HepG2 (cell line): ENCODE results near the gene ZNF618. TPM values are rescaled to one million over a fixed set of nuclear protein-coding genes. Genes with fewer than 3 reads are reported as not detected.

Experiments used
- ATAC-seq: fragments of 200-7000 bp; cut with Tn5 transposase; 3 replicates; pipeline ENCODE4 v1.9.1; 2020; ENCODE audit warnings: mild to moderate bottlenecking, moderate library complexity
- BruUV-seq: library from RNA; stranded (reverse); fragments of 400-500 nt; replicated peaks from 2 replicates; lab custom pipeline; 2021; lab: Mats Ljungman, UMichigan
- CTCF ChIA-PET: fragments of 300-600 bp; formaldehyde crosslinking; extraction: SDS; loops from one replicate; lab custom pipeline; 2021; ENCODE audit warnings: low total read pairs, inconsistent platforms, low intra/inter-chr PET ratio; lab: Yijun Ruan, JAX
- POLR2A ChIA-PET: fragments of 350-600 bp; sonication (Branson Sonifier 250); formaldehyde crosslinking; loops from one replicate; lab custom pipeline; 2020; ENCODE audit warnings: antibody characterized with exemption, inconsistent platforms; lab: Yijun Ruan, JAX
- DNase-seq: peaks from one replicate; pipeline ENCODE4 v3.0.0-alpha.2; 2015; ENCODE audit warnings: low spot score
- FAIRE-seq: peaks from 3 replicates; lab custom pipeline; 2011; peaks lifted over from hg19 to GRCh38; lab: Jason Lieb, UNC
- H2AFZ ChIP-seq: one replicate; pipeline ENCODE4 v1.6.1; 2011; ENCODE audit warnings: low read length, inconsistent platforms
- H3K27ac ChIP-seq: fragments of 300-600 bp; 3 replicates; pipeline ENCODE4 v1.8.0; 2011; ENCODE audit warnings: mixed run types, mild to moderate bottlenecking, mixed read lengths, low read length, inconsistent platforms; ENCODE audit not compliant: insufficient read depth; ENCODE audit errors: extremely low read length
- H3K27me3 ChIP-seq, 2 experiments: fragments of 200-600 bp in 1 of 2; 2 replicates in 1 of 2; 3 replicates in 1 of 2; pipeline versions ENCODE4 v1.6.0 to v1.8.0; 2011; ENCODE audit warnings: low read length in 2 of 2, mild to moderate bottlenecking in 2 of 2, moderate library complexity in 2 of 2, inconsistent platforms in 1 of 2; ENCODE audit not compliant: insufficient read depth in 2 of 2, control insufficient read depth in 1 of 2
- H3K36me3 ChIP-seq, 2 experiments: fragments of 200-600 bp in 1 of 2; replicated peaks in 1 of 2; 2 replicates in 1 of 2; 3 replicates in 1 of 2; pipeline versions ENCODE4 v1.5.1 to v1.8.0; 2011; ENCODE audit warnings: low read length in 2 of 2, inconsistent platforms in 1 of 2; ENCODE audit not compliant: insufficient read depth in 2 of 2, control insufficient read depth in 1 of 2
- H3K4me1 ChIP-seq: 2 replicates; pipeline ENCODE4 v1.5.1; 2012; ENCODE audit warnings: low read length, inconsistent platforms; ENCODE audit not compliant: insufficient read depth
- H3K4me2 ChIP-seq: 2 replicates; pipeline ENCODE4 v1.6.0; 2011; ENCODE audit warnings: low read depth, low read length, inconsistent platforms
- H3K4me3 ChIP-seq, 3 experiments: fragments of 200-600 bp in 1 of 3; sonication (generic), shearing (Covaris generic) in 1 of 3; replicated peaks in 1 of 3; 2 replicates each; pipeline ENCODE4 v1.5.1; 2011 to 2016; ENCODE audit warnings: low read length in 3 of 3, inconsistent platforms in 2 of 3, low read depth in 2 of 3, mild to moderate bottlenecking in 2 of 3, control low read depth in 1 of 3, mixed read lengths in 1 of 3; ENCODE audit not compliant: insufficient read depth in 1 of 3
- H3K79me2 ChIP-seq: one replicate; pipeline ENCODE4 v1.6.1; 2011; ENCODE audit warnings: low read length, inconsistent platforms; ENCODE audit not compliant: insufficient read depth
- H3K9ac ChIP-seq: 2 replicates; pipeline ENCODE4 v1.6.0; 2011; ENCODE audit warnings: mild to moderate bottlenecking, low read depth, low read length, inconsistent platforms; ENCODE audit not compliant: insufficient read depth
- H3K9me3 ChIP-seq: 2 replicates; pipeline ENCODE4 v1.5.1; 2012; ENCODE audit warnings: mild to moderate bottlenecking, low read length
- H4K20me1 ChIP-seq: 2 replicates; pipeline ENCODE4 v1.6.0; 2011; ENCODE audit warnings: inconsistent platforms, mild to moderate bottlenecking, low read length, moderate library complexity; ENCODE audit not compliant: insufficient read depth
- BRCA1 ChIP-seq: sonication (generic); formaldehyde crosslinking; IDR thresholded peaks from 2 replicates; pipeline ENCODE4 v1.4.0; 2020; ENCODE audit warnings: missing genetic modification reagents
- DDIT3 ChIP-seq: sonication (generic); formaldehyde crosslinking; IDR thresholded peaks from 2 replicates; pipeline ENCODE4 v1.4.0; 2020; ENCODE audit warnings: mild to moderate bottlenecking, missing genetic modification reagents
- DNMT1 ChIP-seq: sonication (generic); formaldehyde crosslinking; IDR thresholded peaks from 2 replicates; pipeline ENCODE4 v1.5.1; 2020; ENCODE audit warnings: mild to moderate bottlenecking, missing genetic modification reagents
- IRF1 ChIP-seq: sonication (generic); formaldehyde crosslinking; IDR thresholded peaks from 2 replicates; pipeline ENCODE4 v1.4.0; 2020; ENCODE audit warnings: low read depth, mild to moderate bottlenecking, missing genetic modification reagents
- IRF2 ChIP-seq: IDR thresholded peaks from 2 replicates; pipeline ENCODE4 v1.6.1; 2018; ENCODE audit warnings: missing genetic modification reagents, missing compliant biosample characterization
- NFATC3 ChIP-seq: sonication (generic); formaldehyde crosslinking; IDR thresholded peaks from 2 replicates; pipeline ENCODE4 v1.5.1; 2020; ENCODE audit warnings: mild to moderate bottlenecking, missing genetic modification reagents
- NR2F6 ChIP-seq, 2 experiments: IDR thresholded peaks; 2 replicates each; pipeline ENCODE4 v1.6.1; 2016; ENCODE audit warnings: antibody characterized with exemption in 1 of 2, mild to moderate bottlenecking in 1 of 2
- STAG1 ChIP-seq: sonication (generic); formaldehyde crosslinking; IDR thresholded peaks from 2 replicates; pipeline ENCODE4 v1.4.0; 2020; ENCODE audit warnings: missing genetic modification reagents
- ZNF12 ChIP-seq: sonication (generic); formaldehyde crosslinking; IDR thresholded peaks from 2 replicates; pipeline ENCODE4 v1.5.0; 2020; ENCODE audit warnings: missing genetic modification reagents
- ZNF34 ChIP-seq: sonication (generic); formaldehyde crosslinking; IDR thresholded peaks from 2 replicates; pipeline ENCODE4 v1.4.0; 2020; ENCODE audit warnings: mild to moderate bottlenecking, missing genetic modification reagents, borderline replicate concordance
- ZNF556 ChIP-seq: sonication (generic); formaldehyde crosslinking; IDR thresholded peaks from 2 replicates; pipeline ENCODE4 v1.4.0; 2020; ENCODE audit warnings: mild to moderate bottlenecking, missing genetic modification reagents, borderline replicate concordance
- WGBS: methylation state at CpG from one replicate; pipeline ENCODE4 v1.1.6; 2017; ENCODE audit warnings: low lambda C conversion rate; 5-methylcytosine and 5-hydroxymethylcytosine counted together
- in situ Hi-C: cut with HindIII; loops from 2 replicates; pipeline ENCODE4 v1.10.0; 2017; ENCODE audit warnings: low pct_unique_long_range_greater_than_20kb; ENCODE audit not compliant: extremely low pct_ligation_motif_present
- intact Hi-C: fragments of 100-400 bp; cut with micrococcal nuclease; formaldehyde crosslinking; loops from one replicate; pipeline ENCODE4 v1.10.0; 2022; ENCODE audit not compliant: unreplicated experiment
- polyA plus RNA-seq, 8 experiments: library from polyadenylated mRNA; depleted of rRNA in 3 of 8; stranded (reverse) in 7 of 8; unstranded in 1 of 8; fragments of >200 nt; fragmentation: Illumina TruSeq in 4 of 8; extraction: Trizol in 4 of 8; gene quantifications; 2 replicates each; pipeline versions ENCODE4 v1.2.1 to v1.2.3, GENCODE V29; 2011 to 2016; ENCODE audit warnings: low read depth in 4 of 8, missing spikeins in 1 of 8, mixed read lengths in 1 of 8; ENCODE audit not compliant: insufficient read depth in 1 of 8
- total RNA-seq, 5 experiments: library from RNA; depleted of rRNA; stranded (reverse); fragments of >200 nt; fragmentation: Illumina TruSeq; extraction: Trizol; gene quantifications; 2 replicates each; pipeline ENCODE4 v1.2.3, GENCODE V29; 2016; ENCODE audit warnings: low read depth in 1 of 5
- TF ChIP-seq, protein P1 (sequence below): sonication (generic); formaldehyde crosslinking; IDR thresholded peaks from 2 replicates; pipeline ENCODE4 v1.4.0; 2020; ENCODE audit warnings: missing genetic modification reagents
- TF ChIP-seq, protein P2 (sequence below): sonication (generic); formaldehyde crosslinking; IDR thresholded peaks from 2 replicates; pipeline ENCODE4 v1.5.1; 2020; ENCODE audit warnings: missing genetic modification reagents, mild to moderate bottlenecking, borderline replicate concordance
- TF ChIP-seq, protein P3 (sequence below): sonication (generic); formaldehyde crosslinking; IDR thresholded peaks from 2 replicates; pipeline ENCODE4 v1.5.1; 2020; ENCODE audit warnings: mild to moderate bottlenecking, missing genetic modification reagents
- TF ChIP-seq, protein P4 (sequence below): sonication (generic); formaldehyde crosslinking; conservative IDR thresholded peaks from 2 replicates; pipeline ENCODE4 v1.4.0; 2020; ENCODE audit warnings: missing genetic modification reagents

Gene ZNF618
- total and polyA plus RNA-seq, 2 of the 13 experiments (the other 11 are each of a cell fraction or from before 2014, with no cell fraction given): 0.07 TPM

DNA sequence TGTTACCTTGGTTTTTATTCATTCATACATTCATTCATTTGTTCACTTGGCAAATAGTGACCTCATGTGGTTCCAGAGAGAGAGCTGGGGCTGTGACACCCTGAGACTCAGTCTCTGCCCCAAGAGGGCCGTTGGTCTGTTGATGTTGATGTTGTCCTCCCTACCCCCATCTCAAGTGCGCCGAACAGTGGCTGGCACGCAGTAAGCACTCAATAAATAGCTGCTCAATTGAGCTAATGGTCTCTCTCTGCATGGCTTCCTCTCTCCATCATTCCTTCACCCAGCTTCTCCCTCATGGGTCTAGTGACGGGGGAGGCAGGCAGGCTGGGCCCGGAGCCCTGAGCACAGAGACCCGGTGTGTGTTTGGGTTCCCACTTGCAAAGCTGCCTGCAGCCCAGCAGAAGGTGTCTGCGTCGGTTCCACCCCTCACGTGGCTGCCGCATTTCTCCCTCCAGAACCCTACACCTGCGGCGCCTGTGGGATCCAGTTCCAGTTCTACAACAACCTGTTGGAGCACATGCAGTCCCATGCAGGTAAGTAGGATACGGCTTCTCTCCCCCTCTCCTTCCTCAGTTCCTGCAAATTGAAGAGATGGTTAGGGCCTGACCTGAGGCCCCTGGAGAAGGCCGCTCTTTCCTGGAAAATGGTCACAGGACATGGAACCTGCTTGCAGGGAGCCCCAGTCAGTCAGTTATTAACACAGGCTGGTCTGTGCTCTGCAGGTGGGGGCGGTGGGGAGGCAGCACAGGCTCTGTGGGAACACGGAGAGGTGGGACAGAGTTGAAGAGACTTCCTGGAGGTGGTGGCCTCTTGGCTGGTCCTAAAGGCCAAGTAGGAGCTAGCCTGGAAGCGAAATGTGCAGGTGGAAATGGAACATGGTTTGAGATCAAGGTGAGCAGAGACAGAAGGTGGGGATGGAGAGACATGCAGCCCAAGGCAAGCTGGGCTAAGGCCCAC, 160.0 kb downstream of the ZNF618 start (continued):
- no peak for TF ChIP-seq ZNF556
- no peak for TF ChIP-seq NFATC3 (CRISPR knock-in tag)
- TF ChIP-seq STAG1 (CRISPR knock-in tag): 0 out of 2 replicates have a peak, but pooled peaks have one; percentile 4
- no peak for TF ChIP-seq ZNF12 (CRISPR knock-in tag)
- TF ChIP-seq DDIT3: no peak
- no peak for TF ChIP-seq IRF2 (CRISPR knock-in tag)
- TF ChIP-seq, protein P1, sequence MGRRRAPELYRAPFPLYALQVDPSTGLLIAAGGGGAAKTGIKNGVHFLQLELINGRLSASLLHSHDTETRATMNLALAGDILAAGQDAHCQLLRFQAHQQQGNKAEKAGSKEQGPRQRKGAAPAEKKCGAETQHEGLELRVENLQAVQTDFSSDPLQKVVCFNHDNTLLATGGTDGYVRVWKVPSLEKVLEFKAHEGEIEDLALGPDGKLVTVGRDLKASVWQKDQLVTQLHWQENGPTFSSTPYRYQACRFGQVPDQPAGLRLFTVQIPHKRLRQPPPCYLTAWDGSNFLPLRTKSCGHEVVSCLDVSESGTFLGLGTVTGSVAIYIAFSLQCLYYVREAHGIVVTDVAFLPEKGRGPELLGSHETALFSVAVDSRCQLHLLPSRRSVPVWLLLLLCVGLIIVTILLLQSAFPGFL (CRISPR knock-in tag): no peak
- TF ChIP-seq, protein P2, sequence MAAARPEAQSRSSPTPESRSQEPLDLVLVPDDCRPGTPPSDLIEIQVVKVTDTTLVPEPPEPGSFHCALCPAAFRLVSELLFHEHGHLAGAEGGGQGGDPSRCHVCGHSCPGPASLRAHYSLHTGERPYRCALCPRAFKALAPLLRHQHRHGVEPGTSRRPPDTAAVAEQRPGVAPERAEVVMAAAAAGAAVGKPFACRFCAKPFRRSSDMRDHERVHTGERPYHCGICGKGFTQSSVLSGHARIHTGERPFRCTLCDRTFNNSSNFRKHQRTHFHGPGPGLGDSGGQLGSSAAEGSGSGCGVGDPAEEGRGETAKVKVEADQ: no peak

- intact Hi-C loops: no loop called here
- WGBS: 36% methylated on average over 5 of the region's 5 CpGs
- no peak for TF ChIP-seq BRCA1 (CRISPR knock-in tag)
- no peak for TF ChIP-seq ZNF34 (CRISPR knock-in tag)
- TF ChIP-seq, protein P3, sequence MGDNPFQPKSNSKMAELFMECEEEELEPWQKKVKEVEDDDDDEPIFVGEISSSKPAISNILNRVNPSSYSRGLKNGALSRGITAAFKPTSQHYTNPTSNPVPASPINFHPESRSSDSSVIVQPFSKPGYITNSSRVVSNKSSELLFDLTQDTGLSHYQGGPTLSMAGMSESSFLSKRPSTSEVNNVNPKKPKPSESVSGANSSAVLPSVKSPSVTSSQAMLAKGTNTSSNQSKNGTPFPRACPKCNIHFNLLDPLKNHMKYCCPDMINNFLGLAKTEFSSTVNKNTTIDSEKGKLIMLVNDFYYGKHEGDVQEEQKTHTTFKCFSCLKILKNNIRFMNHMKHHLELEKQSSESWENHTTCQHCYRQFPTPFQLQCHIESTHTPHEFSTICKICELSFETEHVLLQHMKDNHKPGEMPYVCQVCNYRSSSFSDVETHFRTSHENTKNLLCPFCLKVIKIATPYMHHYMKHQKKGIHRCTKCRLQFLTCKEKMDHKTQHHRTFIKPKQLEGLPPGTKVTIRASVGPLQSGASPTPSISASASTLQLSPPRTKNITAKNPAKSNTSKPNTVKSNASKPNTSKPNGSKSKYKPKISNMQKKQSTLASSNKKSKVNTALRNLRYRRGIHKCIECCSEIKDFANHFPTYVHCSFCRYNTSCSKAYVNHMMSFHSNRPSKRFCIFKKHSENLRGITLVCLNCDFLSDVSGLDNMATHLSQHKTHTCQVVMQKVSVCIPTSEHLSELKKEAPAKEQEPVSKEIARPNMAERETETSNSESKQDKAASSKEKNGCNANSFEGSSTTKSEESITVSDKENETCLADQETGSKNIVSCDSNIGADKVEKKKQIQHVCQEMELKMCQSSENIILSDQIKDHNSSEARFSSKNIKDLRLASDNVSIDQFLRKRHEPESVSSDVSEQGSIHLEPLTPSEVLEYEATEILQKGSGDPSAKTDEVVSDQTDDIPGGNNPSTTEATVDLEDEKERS: no peak
- TF ChIP-seq NR2F6 (IDR thresholded peaks at IDR 0.05): no peak
- no peak for TF ChIP-seq NR2F6 (CRISPR knock-in tag; IDR thresholded peaks at IDR 0.05)
- no peak for TF ChIP-seq DNMT1
- TF ChIP-seq, protein P4, sequence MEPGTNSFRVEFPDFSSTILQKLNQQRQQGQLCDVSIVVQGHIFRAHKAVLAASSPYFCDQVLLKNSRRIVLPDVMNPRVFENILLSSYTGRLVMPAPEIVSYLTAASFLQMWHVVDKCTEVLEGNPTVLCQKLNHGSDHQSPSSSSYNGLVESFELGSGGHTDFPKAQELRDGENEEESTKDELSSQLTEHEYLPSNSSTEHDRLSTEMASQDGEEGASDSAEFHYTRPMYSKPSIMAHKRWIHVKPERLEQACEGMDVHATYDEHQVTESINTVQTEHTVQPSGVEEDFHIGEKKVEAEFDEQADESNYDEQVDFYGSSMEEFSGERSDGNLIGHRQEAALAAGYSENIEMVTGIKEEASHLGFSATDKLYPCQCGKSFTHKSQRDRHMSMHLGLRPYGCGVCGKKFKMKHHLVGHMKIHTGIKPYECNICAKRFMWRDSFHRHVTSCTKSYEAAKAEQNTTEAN: no peak
- TF ChIP-seq IRF1 (CRISPR knock-in tag): no peak
Observed at GRCh38 chr9:114037249-114037648, 161.1 kb downstream of the ZNF618 start.

More at GRCh38 chr9:114037249-114037648, 161.1 kb downstream of the ZNF618 start:
- ChIA-PET CTCF (no interaction called here), POLR2A (no interaction called here)
- no TSS peak for BruUV-seq
- no peaks in the 10 kb centered on the region for H3K9me3 ChIP-seq
- no peak overlapping the region for H3K9ac ChIP-seq
- no peaks in the 10 kb centered on the region for H3K36me3 ChIP-seq
- no peaks in the 10 kb centered on the region for H4K20me1 ChIP-seq
- in situ Hi-C loops: loop anchor here (25.0 kb wide), 1 partner anchor 300 kb away; no protein-coding TSS in a partner anchor
- no peak overlapping the region for H3K4me2 ChIP-seq
- H2AFZ ChIP-seq: no peak overlapping the region
- DNase-seq (no peak), FAIRE-seq (no peak), ATAC-seq (no peak)
- H3K27me3 ChIP-seq: peaks cover 1 to 32% of the 10 kb centered on the region in 2 experiments; a peak in 4 of 5 replicates
- no peaks in the 10 kb centered on the region for H3K79me2 ChIP-seq
- peaks cover 7% of the 10 kb centered on the region for H3K4me1 ChIP-seq
- no peak overlapping the region for H3K27ac ChIP-seq
- no peak overlapping the region for H3K4me3 ChIP-seq
